ENCODE measurements around the gene NPAP1. TPM values are rescaled to one million over a fixed set of nuclear protein-coding genes. Genes with fewer than 3 reads are reported as not detected.

NPAP1 gene
- total RNA-seq, 3 donors from 2014 or later, result 0.06 TPM; not detected in 2

DNA sequence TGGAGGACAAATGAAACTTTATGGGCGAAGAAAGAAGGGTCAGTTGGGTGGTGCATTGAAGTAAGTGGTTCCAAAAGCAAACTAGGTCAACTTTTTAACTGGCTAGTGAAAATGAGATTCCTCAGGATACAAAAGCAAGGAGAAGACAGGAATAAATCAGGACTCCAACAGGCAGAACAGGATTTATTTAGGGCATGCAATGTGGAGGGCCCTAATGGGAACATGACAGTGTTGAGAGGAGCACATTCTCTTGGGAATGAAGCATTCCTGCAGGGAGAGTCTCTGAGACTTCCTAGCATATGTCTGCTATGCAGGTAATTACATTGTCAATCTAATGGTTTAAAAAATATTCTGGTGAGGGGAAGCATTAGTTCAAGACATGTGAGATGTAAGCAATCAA lies 8.7 kb downstream of the NPAP1 start:
- no peak overlapping the region for H3K4me3 ChIP-seq
- intact Hi-C loops (cut with DNase I, micrococcal nuclease), result no loop called here
- peaks cover 25% of the 10 kb centered on the region for H3K9me3 ChIP-seq
- TF ChIP-seq, protein P1, sequence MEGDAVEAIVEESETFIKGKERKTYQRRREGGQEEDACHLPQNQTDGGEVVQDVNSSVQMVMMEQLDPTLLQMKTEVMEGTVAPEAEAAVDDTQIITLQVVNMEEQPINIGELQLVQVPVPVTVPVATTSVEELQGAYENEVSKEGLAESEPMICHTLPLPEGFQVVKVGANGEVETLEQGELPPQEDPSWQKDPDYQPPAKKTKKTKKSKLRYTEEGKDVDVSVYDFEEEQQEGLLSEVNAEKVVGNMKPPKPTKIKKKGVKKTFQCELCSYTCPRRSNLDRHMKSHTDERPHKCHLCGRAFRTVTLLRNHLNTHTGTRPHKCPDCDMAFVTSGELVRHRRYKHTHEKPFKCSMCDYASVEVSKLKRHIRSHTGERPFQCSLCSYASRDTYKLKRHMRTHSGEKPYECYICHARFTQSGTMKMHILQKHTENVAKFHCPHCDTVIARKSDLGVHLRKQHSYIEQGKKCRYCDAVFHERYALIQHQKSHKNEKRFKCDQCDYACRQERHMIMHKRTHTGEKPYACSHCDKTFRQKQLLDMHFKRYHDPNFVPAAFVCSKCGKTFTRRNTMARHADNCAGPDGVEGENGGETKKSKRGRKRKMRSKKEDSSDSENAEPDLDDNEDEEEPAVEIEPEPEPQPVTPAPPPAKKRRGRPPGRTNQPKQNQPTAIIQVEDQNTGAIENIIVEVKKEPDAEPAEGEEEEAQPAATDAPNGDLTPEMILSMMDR (IDR thresholded peaks at IDR 0.05), result no peak
- no peaks in the 10 kb centered on the region for H3K36me3 ChIP-seq (ENCODE audit: low read depth)
- DNase-seq (no peak), ATAC-seq (no peak)
- no peaks in the 10 kb centered on the region for H3K4me1 ChIP-seq (ENCODE audit: low read depth)

DNA sequence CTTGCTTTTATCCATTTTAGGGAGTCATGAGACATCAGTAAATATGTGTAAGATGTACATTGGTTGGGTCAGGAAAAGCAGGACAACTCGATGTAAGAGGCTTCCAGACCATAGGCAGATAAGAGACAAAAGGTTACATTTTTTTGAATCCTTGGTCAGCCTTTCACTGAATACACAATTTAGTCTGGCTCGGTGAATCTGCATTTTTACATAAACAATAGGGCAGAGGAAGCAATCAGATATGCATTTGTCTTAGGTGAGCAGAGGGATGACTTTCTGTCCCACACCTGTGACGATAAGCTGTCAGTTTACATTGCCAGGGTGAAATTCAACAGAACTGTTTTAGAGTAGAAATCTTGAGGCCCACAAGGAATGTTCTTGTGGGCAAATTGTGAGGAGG lies 20.6 kb downstream of the NPAP1 start:
- Histone ChIP-seq H3K36me3 (ENCODE audit: low read depth) (no peaks in the 10 kb centered on the region), H3K9me3 (peaks cover 34% of the 10 kb centered on the region), H3K4me3 (no peak overlapping the region), H3K4me1 (ENCODE audit: low read depth) (no peaks in the 10 kb centered on the region)
- DNase-seq, result no peak
- intact Hi-C loops (cut with DNase I, micrococcal nuclease), result no loop called here
- TF ChIP-seq, protein P1 (IDR thresholded peaks at IDR 0.05), result no peak
- ATAC-seq, result no peak

DNA sequence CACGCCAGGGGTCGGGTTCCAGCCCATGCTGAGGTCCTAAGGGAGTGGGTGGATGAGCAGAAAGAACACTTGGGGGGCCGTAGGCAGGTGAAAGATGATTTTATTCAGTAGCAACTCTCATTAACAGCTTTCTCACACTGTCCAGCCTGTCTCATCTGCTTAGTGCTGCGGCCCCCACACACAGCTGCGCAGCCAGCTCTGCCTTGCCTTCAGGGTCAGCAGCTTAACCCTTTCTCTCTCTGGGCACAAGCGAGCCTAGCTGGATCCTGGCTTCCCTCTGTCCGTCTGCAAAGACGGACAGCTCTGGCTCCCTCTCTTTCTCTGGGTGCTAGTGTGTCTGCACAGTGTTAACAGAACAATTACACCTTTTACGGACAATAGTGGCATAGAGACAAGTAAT lies 21.3 kb downstream of the NPAP1 start:
- H3K9me3 ChIP-seq, result peaks cover 29% of the 10 kb centered on the region
- DNase-seq (no peak), ATAC-seq (no peak)
- no peak overlapping the region for H3K4me3 ChIP-seq
- intact Hi-C loops (cut with DNase I, micrococcal nuclease), result no loop called here
- TF ChIP-seq, protein P1 (IDR thresholded peaks at IDR 0.05), result no peak
- H3K36me3 ChIP-seq (ENCODE audit: low read depth), result no peaks in the 10 kb centered on the region
- H3K4me1 ChIP-seq (ENCODE audit: low read depth), result no peaks in the 10 kb centered on the region

DNA sequence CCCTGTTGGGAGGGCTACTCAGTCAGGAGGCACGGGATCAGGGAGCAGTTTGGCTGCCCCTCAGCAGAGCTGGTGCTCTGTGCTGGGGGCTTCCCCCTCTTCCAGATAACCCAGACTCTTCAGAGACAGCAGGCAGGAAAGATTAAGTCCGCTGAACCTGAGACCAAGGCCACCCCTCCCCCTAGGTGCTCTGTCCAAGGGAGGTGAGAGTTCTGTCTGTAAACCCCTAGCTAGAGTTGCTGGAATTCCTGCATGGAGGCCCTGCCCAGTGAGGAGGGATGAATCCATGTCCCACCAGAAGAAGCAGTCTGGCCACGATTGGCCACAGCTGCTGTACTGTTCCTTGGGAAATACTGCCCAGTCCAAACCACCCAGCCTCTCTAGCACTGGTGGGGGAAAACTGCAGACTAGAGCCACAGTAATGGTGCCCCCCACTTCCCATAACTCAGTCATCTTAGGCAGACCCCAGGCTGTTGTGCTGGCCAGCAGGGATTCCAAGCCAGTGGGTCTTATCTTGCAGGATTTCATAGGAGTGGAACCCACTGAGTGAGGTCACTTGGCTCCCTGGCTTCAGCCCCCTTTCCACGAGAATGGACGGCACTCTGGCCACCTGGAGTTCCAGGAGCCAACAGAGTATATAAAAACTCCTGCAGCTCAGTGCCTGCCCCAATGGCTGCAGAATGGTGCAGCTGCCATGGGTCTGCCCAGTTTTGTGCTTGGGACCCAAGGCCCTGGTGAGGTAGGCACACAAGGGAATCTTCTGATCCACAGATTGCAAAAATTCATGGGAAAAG lies 42.9 kb downstream of the NPAP1 start:
- Histone ChIP-seq H3K4me3 (no peak overlapping the region), H3K4me1 (ENCODE audit: low read depth) (no peaks in the 10 kb centered on the region), H3K9me3 (peaks cover 48% of the 10 kb centered on the region), H3K36me3 (ENCODE audit: low read depth) (no peaks in the 10 kb centered on the region)
- TF ChIP-seq, protein P1 (IDR thresholded peaks at IDR 0.05), result no peak
- intact Hi-C loops (cut with DNase I, micrococcal nuclease), result no loop called here
- ATAC-seq (no peak), DNase-seq (no peak)

DNA sequence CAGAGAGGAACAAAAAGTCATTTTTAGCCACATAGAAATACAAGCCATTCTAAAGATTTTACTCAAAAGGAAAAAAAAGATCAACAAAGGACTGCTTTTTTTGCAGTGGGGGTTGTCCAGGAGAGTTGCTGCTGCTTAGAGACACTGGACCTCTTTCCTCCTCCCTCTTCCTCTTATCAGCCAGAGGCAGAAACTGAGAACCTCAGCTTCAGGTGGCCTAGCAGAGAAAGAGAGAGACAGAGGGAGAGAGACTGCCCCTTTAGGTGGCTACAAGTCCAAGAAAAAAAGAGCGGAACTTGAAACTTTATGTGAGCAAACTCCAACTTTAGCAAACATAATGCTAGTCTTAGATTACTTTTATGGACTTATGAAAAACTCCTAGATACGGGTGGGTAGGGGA lies 54.2 kb downstream of the NPAP1 start:
- no peaks in the 10 kb centered on the region for H3K4me1 ChIP-seq (ENCODE audit: low read depth)
- ATAC-seq (no peak), DNase-seq (no peak)
- H3K9me3 ChIP-seq, result peaks cover 61% of the 10 kb centered on the region
- no peaks in the 10 kb centered on the region for H3K36me3 ChIP-seq (ENCODE audit: low read depth)
- intact Hi-C loops (cut with DNase I, micrococcal nuclease), result no loop called here
- no peak overlapping the region for H3K4me3 ChIP-seq
- TF ChIP-seq, protein P1 (IDR thresholded peaks at IDR 0.05), result no peak
